CD4-positive, alpha-beta T cell treated with Interleukin-6 at 100 ng/mL for 8 hours (primary cell): ENCODE data around the gene ZDHHC4.
"Not testable (repeated sequence)": the region's sequence is repeated elsewhere in the genome, so short reads cannot be mapped to it uniquely, and the experiment has no call there.

Source experiments
- DNase-seq: peaks from one replicate; pipeline ENCODE4 v3.0.0-alpha.2; 2020; ENCODE audit warnings: mixed read lengths, low spot score

ZDHHC4 gene

DNA sequence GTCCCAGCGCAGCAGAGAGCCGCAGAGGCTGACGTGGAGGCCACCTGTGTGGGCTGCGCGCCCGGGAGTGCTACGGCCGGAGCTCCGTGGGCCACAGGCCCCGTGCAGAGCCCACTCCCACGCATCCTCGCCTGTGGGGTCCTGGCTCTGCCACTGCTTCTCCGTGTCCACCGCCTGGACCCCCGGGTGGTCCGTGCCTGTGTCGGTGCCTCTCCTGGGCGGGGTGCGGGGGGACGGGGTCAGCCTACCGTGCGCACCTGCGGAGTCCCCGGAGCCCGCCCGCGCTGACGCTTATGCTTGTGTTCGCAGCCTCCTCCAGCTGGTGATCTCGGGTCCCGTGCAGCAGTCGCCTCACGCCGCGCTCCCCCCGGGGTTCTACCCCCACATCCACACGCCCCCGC, 30.4 kb downstream of the ZDHHC4 start:
- DNase-seq: no peak

DNA sequence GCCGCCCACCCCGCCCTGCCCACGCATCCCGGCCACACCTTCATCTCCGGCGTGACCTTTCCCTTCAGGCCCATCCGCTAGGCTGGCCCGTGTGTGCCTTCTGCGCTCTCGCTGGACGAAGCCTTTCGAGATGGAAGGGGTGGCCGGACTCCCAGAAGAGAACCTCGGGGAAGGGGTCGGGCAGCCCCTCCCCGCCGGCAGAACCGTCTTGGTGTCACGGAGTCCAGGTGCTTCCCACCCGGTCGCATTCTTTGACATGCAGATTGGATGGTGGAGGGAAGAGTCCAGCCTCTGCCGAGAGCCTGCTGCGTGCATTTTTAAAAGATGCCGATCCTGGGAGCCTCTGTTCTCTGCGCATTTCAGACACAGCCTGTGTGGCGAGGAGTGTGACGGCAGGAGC, 30.8 kb downstream of the ZDHHC4 start:
- DNase-seq: no peak

DNA sequence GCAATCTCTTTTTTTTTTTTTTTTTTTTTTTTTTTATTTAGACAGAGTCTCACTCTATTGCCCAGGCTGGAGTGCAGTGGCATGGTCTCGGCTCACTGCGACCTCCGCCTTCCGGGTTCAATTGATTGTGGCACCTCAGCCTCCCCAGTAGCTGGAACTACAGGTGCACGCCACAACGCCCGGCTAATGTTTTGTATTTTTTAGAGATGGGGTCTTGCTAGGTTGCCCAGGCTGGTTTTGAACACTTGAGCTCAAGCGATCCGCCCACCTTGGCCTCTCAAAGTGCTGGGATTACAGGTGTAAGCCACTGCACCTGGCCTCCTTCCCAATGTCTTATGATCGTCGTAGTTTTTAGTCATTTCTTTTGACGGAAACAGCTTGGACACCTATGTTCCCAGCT, 31.5 kb downstream of the ZDHHC4 start:
- DNase-seq: no peak

DNA sequence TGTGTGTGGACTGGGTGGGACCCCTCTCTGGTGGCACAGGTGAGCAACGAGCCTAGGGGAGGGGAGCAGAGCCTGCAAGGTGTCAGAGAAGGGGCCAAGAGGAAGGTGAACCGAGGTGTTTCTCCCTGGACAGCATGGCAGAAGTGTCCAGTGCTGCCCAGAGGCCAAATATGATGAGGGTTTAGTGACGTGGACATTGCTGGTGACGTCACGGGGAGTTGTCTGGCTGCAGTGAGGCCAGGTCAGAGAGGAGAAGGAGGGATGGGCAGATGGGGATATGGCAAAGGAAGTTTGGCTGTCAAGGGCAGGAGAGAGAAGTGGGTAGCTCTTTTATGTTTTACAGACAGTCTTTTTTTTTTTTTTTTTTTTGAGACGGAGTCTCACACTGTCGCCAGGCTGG, 35.6 kb downstream of the ZDHHC4 start:
- DNase-seq: no peak

DNA sequence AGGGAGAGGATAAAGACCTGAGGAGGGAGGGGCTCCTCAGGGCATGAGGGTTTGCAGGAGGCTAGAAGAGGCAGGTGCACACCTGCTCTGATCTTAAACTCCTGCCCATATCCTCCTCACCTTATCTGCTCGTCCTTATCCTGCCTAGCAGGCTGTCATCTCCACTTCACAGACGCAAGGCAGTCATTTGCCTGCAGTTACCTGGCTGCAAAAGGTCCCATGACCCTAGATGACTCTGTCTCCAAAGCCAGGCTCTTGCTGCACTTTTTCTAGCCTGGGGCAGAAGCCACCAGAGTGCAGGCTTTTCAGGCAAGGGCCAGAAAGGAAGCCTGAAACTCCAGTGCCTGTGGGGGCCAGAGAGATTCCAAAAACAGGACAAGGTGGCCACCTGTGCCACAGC, 36.5 kb downstream of the ZDHHC4 start:
- DNase-seq: no peak

DNA sequence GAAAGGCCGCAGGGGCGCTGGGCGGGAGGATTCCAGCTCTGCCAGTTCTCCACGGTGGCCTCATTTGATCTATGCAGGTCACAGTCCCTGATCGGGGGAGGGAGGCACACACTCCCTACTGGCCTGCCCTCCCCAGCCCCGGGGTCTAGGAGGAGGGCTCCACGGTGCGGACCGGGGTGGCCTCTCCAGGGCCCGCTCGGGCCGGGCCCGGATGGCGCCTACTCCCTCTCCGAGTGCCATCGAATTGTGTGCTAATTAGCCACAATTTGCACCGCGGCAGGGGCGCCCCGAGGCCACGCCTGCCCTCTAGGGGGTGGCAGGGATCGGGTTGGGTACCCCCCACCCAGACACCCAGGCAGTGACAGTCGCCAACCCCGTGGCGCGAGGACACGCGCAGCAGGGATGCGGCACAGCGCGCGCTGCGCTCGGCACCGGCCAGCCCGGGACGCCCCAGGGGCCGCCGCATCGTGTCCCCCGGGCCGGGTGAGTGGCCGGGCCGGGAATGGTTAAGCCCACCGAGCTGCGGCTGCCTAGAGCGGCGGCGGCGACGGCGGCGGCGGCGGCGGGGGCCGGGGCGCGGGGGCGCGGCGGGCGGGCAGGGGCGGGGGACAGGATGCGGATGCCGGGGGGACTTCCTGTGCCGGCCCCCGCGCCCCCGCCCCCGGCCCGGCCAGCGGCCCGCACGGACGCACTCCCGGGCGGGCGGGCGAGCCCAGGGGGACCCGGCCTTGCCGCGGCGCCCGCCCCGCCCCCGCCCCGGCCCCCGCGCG, 37.9 kb downstream of the ZDHHC4 start, which contains the start of gene ZNF853:
Gene ZNF853 (plus strand): TSS at position 658 of the 770 bp plus-strand sequence. CDS start 565 bp downstream, outside the sequence.
- DNase-seq: no peak

DNA sequence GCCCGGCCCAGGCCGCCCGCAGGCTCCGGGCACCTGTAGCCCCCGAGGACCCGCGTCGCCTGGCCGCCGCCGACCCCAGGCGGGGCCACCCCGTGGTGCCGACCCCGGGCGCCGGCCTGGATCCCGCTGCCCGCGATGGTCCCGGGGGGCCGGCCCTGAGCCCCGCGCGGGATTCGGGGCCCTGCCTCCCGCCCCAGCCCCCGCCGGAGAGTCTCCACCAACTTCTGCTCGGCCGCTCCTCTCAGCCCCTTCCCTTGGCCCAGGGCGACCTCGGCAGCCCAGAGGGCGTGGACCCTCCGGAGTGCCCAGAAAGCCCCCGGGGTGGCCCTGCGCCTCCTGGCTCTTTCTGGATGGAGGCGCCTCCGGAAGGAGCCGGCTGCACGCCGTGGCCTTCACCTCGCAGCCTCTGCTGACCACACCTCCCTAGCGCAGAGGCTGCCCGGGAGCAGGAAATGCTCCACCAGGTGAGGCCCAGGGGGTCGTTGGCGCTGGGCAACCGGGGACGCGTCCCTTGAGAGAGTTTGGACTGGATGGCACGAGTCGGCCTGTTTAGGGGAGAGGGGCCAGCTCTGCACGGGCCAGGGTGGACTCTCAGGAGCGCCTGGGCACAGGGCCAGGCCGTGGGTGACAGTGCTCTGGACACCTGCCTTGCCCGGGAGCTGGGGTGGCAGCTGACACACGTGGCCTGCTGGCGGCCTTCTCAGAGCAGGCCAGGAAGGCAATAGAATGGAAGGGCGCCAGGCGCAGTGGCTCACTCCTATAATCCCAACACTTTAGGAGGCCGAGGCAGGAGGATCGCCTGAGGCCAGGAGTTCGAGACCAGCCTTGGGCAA, 38.7 kb downstream of the ZDHHC4 start:
- no peak for DNase-seq

DNA sequence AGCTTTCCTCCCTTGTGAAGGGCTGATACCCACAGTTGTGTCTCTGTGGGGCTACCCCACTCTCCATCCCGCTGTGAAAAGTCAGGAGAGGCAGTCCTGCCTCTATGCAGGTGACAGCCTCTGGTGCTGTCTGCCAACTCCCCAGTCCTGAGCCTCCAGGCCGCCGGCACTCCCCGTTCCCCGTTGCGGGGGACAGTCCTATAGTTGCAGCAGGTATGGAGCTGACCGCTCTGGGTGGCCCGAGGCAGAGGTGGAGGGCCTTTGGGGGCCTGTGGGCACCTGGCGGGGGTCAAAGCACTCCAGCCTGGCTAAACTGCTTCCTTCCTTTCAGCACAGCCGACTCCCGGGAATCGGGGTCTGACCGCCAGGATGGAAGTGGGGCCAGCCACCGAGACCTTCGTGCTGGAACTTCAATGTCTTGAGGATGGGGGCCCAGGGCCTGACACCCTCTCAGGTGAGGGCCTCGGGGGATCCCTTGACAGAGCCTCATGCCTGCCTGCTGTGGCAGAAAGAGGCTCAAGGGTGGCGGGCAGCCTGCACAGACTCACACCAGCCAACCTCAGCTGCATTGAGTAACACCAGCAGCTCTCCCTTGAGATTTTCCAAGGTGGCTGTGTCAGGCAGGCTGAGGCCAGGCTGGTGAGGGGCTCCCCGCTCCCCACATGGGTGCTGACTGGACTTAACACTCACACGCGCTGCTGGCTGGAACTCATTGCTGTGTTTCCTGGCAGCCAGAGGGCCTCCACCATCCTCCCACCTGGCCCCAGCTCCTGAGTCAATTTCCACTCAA, 39.8 kb downstream of the ZDHHC4 start:
- DNase-seq: no peak

DNA sequence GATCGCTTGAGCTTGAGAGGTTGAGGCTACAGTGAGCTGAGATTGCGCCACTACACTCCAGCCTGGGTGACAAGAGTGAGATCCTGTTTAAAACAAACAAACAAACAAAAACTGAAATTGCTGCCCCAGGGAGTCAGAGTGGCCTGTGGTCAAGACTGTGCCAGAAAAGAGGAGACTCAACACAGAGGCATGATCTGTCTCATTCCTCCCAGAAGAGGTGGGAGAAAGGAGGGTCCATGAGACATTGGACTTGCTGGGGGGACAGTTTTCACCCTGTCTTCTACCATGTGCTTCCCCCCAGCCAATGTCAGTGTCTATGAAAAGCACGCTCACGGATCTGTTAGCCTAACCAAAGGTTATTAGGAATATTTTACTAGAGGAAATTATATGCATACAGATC, 41.4 kb downstream of the ZDHHC4 start:
- no peak for DNase-seq

DNA sequence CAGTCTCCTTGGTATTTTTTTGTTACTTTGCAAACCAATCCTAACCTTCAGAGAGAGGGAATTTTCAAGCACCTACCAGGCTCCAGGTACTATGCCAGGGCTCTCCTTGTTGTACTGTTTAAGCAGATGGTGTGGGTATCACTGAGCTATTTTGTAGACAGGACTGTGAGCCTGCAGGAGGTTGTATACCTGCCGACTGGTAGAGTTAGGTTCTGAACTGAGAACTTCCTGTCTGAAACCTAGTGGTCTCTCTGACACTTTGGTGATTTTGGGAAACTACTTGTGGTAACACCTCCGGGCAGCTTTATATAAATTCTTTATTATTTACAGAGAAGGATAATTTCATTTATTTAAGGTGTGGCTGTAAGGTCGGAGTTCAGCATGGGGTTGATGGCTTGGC, 42.7 kb downstream of the ZDHHC4 start:
- DNase-seq: no peak

DNA sequence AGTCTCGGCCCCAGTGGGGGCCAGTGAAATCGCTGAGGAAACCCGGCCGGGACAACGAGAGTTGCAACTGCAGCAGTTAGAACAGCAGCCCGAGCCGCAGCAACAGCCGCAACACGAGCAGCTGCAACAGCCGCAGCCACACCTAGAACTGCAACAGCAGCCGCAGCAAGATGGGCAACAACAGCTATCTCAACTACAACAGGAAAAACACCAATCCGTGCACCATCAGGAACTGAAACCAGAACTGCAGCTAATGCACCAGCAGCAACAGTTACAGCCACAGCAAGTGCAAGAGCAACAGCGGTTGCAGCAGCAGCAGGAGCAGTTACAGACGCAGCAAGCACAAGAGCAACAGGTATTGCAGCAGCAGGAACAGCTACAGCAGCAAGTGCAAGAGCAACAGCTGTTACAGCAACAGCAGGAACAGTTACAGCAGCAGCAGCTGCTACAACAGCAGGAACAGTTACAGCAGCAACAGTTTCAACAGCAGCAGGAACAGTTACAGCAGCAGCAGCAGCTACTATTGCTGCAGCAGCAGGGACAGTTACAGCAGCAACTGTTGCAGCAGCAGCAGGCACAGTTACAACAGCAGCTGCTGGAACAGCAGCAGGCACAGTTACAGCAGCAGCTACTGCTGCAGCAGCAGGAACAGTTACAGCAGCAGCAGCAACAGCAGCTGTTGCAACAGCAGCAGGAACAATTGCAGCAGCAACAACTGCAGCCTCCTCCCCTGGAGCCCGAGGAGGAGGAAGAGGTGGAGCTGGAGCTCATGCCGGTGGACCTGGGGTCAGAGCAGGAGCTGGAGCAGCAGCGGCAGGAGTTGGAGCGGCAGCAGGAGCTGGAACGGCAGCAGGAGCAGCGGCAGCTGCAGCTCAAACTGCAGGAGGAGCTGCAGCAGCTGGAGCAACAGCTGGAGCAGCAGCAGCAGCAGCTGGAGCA, 44.2 kb downstream of the ZDHHC4 start:
- no peak for DNase-seq

DNA sequence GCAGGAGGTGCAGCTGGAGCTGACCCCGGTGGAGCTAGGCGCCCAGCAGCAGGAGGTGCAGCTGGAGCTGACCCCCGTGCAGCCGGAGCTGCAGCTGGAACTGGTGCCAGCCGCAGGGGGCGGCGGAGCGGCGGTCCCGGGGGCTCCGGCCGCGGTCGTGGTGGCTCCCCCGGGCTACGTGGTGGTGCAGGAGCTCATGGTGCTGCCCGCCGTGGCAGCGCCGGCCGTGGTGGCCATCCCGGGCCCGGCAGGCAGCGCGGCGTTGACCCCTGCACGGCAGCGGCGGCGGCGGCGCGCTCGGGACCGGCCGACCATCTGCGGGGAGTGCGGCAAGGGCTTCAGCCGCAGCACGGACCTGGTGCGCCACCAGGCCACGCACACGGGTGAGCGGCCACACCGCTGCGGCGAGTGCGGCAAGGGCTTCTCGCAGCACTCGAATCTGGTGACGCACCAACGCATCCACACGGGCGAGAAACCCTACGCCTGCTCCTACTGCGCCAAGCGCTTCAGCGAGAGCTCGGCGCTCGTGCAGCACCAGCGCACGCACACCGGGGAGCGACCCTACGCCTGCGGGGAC, 45.0 kb downstream of the ZDHHC4 start:
- DNase-seq: no peak

DNA sequence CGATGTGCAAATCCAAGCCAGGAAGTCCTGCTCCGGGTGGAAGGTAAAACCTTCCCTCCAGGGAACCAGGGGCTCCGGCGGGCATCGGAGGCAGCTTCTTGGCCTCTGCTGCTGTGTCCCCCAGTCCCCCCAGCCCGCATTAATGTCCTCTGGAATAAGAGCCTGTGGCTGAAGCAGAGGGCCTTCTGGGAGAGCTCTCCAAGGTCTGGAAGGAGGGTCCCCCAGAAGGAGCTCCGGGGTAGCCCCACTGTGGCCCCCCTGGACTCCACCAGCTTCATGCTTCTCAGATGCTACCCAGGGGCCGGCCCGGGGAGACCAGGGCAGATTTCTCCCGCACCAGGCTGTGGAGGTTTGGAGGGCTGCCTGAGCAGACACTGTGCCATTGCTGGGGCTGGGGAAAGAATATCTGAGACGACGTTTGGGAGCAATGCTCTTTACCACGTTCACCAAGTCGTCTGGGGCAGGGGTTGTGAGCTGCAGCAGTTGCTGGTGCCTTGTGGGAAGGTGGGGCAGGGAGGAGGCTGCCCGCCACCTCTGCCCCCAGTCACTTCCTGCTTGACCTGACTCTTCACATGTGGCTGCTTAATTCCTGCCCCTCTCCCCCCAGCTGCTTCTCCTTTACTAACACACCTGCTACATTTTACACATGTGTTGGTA, 46.5 kb downstream of the ZDHHC4 start:
- DNase-seq: peak; percentile 32

DNA sequence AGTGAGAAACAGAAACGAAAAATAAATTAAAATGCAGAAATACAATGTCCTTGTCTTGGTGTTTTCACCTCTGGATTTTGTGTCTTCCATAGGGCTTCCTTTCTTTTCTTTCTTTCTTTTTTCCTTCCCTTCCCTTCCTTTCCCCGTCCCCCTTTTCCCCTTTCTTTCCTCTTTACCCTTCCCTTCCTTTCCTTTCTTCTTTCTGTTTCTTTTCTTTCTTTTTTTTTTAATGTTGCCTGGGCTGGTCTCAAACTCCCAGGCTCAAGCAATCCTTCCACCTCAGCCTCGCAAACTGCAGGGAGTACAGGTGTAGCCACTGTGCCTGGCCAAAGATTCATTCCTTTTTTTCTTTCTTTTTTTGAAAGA, 47.0 kb downstream of the ZDHHC4 start:
- DNase-seq: no peak

DNA sequence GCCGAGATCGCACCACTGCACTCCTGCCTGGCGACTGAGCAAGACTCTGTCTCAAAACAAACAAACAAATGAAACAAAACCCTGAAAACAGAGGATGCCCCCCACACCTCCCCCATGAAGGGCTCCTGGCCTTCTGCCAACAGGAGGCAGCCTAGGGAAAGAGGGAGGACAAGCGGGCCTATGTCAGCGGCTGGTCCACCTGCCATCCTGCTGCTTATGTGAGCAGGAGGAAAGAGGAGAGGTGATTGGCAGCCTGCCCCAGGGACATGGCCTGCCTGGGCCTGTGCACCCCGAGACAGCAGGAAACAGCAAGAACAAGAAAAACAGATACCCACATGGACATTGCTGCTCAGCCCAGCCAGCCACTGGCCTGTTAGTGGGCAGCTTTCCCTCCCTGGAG, 50.8 kb downstream of the ZDHHC4 start:
- DNase-seq: no peak

DNA sequence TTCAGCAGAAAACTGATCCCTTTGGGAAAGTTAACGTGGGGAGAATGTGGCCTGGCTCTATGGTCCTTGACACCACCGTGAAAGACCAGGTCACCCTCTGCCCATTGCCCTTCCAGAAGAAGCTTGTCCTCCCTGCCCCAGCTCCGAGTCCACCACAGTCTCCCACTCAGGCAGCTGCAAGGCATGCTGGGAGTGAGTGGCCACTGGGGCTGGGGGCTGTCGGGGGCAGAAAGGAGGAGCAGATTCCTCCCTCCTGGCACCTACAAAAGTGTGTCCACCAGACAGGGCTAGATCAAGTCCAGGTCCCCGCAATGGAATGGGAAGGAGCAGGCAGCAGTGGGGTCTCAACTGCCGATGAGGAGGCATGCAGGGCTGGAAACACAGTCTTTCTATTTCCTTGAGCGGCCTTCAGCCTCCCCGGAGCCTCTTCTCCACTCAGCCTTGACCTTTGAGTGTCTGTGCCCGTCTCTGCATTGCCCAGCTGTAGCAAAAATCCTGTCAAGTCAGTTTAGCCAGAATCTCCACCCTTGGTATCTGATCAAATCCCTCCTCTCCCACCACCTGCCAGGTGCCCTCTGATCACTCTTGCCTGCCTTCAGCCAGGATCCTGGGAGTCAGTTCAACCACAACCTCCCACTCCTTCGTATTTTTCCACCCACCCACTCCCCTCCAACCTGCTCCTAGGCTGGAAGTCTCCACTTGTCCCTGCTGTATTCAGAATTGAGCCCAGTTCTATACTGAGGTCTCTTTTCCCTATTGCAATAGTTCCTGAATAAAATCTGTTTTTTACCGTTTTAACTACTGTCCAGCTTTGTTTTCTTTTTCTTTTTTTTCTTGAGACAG, 53.0 kb downstream of the ZDHHC4 start:
- no peak for DNase-seq

DNA sequence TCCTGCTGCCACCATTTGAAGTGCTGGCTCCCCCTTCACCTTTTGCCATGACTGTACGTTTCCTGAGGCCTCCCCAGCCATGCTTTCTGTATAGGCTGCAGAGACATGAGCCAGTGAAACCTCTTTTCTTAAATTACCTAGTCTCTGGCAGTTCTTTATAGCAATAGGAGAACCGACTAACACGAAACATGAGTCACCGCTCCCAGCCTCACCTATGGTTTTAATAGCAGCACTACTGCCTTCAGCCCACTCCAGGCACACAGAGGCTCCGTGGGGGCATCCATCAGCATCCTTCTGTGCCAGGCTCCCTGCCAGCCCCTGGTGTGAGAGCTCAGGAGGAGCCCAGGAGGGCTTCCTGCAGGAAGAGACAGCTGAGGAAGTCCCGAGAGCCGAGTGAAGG, 54.4 kb downstream of the ZDHHC4 start:
- DNase-seq: no peak

DNA sequence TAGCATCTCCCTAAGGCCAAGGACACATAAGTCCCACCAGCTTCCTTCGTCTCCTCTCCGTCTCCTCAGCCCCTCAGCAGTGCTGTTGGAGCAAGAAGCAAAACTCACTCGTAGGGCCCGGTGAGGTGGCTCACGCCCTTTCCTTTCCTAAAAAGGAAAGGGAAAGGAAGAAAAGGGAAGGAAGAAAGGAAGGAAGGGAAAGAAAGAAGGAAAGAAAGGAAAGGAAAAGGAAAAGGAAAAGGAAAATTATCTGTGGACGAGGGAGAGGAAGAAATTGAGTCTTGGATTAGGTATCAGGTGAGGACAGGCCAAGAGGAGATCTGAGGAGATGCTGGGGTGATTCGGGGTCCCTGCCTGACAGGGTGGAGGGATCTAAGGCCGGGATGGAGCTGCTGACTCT, 56.8 kb downstream of the ZDHHC4 start:
- no peak for DNase-seq

DNA sequence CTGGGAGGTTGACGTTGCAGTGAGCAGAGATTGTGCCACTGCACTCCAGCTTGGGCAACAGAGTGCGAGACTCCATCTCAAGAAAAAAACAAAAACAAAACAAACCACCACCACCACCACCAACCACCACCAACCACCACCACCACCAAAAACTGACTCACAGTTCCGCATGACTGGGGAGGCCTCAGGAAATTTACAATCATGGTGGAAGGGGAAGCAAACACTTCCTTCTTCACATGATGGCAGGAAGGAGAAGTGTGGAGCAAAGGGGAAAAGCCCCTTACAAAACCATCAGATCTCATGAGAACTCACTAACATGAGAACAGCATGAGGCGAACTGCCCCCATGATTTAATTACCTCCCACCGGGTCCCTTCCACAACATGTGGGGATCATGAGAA, 57.7 kb downstream of the ZDHHC4 start:
- DNase-seq: not testable (repeated sequence)
